ENCODE measurements around the gene PCDH9. TPM values are rescaled to one million over a fixed set of nuclear protein-coding genes. Genes with fewer than 3 reads are reported as not detected.

PCDH9 gene
- total RNA-seq, 1 donor from 2014 or later: 0.40 TPM

DNA sequence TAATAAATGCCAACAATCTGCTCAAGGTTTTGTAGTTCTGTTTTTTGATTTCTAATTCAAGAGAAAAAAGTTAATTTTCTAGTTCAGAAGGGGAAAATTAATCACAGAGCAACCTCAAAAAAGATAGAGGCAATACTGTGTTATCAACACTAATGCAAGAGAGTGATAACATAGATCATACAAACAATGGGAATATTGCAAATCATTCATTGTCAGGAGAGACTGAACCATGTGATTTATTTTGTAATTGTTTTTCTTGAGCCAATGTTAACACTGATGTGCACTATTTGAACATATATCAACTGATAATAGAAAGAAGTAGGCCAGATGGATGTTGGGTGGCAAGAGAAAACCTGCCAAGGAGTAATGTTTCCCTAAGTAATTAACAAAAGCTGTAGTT, 19.9 kb downstream of the PCDH9 start:
- TF ChIP-seq, protein P1, sequence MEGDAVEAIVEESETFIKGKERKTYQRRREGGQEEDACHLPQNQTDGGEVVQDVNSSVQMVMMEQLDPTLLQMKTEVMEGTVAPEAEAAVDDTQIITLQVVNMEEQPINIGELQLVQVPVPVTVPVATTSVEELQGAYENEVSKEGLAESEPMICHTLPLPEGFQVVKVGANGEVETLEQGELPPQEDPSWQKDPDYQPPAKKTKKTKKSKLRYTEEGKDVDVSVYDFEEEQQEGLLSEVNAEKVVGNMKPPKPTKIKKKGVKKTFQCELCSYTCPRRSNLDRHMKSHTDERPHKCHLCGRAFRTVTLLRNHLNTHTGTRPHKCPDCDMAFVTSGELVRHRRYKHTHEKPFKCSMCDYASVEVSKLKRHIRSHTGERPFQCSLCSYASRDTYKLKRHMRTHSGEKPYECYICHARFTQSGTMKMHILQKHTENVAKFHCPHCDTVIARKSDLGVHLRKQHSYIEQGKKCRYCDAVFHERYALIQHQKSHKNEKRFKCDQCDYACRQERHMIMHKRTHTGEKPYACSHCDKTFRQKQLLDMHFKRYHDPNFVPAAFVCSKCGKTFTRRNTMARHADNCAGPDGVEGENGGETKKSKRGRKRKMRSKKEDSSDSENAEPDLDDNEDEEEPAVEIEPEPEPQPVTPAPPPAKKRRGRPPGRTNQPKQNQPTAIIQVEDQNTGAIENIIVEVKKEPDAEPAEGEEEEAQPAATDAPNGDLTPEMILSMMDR (conservative IDR thresholded peaks at IDR 0.05; ENCODE audit: low read depth, low read length): no peak
- DNase-seq (ENCODE audit: low read depth): no peak
- H3K4me3 ChIP-seq (ENCODE audit: low read depth, low read length): no peak overlapping the region

DNA sequence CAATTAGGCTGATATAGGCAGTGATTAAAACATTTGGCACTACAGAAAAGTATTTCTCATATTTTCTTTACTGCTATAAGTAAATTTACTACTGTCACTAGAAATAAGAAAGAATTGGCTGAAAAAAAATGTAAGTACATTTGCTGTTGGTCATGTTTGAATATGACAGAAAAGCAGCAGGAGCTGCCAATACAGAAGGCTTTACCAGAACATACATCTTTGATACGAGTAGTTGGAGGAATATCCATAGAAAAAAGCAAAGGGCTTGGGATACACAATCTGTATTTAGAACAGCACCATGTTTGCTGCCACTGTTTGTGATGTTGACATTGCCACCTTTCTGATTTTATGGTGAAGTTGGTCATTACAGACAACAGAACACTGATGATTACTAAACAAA, 21.6 kb downstream of the PCDH9 start:
- no peak for DNase-seq (ENCODE audit: low read depth)
- H3K4me3 ChIP-seq (ENCODE audit: low read depth, low read length): no peak overlapping the region
- TF ChIP-seq, protein P1 (conservative IDR thresholded peaks at IDR 0.05; ENCODE audit: low read depth, low read length): no peak

DNA sequence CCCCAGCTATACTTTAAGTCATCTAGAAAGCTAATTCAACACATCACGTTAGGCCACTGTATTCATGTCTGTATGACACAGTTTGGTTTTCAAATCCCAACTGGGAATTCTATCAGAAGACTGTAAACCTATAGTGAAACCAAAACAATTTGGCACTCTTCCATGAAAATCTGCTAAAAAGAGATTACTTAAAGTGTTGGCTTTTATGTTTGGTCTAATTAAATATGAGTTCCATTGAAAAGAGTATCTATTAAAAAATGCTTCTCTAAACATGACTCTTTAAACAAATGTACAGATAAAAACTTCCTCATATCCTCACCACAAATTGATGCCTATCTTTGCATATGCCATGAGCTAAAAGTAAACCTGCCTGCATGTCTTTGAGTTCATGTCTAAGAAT, 25.4 kb downstream of the PCDH9 start:
- no peak overlapping the region for H3K4me3 ChIP-seq (ENCODE audit: low read depth, low read length)
- no peak for DNase-seq (ENCODE audit: low read depth)
- TF ChIP-seq, protein P1 (conservative IDR thresholded peaks at IDR 0.05; ENCODE audit: low read depth, low read length): no peak

GRCh38 chr13:67200605-67201004, 29.5 kb downstream of the PCDH9 start:
- no peak overlapping the region for H3K4me3 ChIP-seq (ENCODE audit: low read depth, low read length)
- no peak for DNase-seq (ENCODE audit: low read depth)
- TF ChIP-seq, protein P1 (conservative IDR thresholded peaks at IDR 0.05; ENCODE audit: low read depth, low read length): no peak

GRCh38 chr13:67200183-67200582, 30.0 kb downstream of the PCDH9 start:
- TF ChIP-seq, protein P1 (conservative IDR thresholded peaks at IDR 0.05; ENCODE audit: low read depth, low read length): no peak
- no peak overlapping the region for H3K4me3 ChIP-seq (ENCODE audit: low read depth, low read length)
- no peak for DNase-seq (ENCODE audit: low read depth)

DNA sequence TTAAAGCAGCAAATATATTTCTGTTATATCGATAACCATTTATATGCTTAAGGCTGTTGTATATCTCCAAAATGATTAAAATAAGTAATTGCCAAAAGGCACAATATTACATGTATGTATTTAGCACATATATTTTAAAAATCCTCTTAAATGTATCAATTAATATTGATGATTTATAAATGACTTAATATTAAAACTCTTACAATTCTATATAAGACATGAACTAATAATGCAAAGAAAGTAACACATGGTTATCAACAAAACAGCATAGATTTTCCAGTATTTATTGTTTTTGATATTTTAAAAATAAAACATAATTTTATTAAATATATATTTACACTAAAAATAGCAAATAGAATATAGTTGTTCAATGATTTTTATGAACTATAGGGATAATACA, 32.4 kb downstream of the PCDH9 start:
- no peak overlapping the region for H3K4me3 ChIP-seq (ENCODE audit: low read depth, low read length)
- no peak for DNase-seq (ENCODE audit: low read depth)
- TF ChIP-seq, protein P1 (conservative IDR thresholded peaks at IDR 0.05; ENCODE audit: low read depth, low read length): no peak

- DNase-seq (ENCODE audit: low read depth): no peak
- no peak overlapping the region for H3K4me3 ChIP-seq (ENCODE audit: low read depth, low read length)
- TF ChIP-seq, protein P1 (conservative IDR thresholded peaks at IDR 0.05; ENCODE audit: low read depth, low read length): no peak
Observed at GRCh38 chr13:67193979-67194378, 36.2 kb downstream of the PCDH9 start.

All from epithelial cell of proximal tubule (primary cell).